ENCODE results near the gene TEX261. TPM values are rescaled to one million over a fixed set of nuclear protein-coding genes. Genes with fewer than 3 reads are reported as not detected.
A peak's percentile ranks its signal among the peaks of the same experiment; 100 is the strongest.

TEX261 gene
- total RNA-seq, 4 donors from 2014 or later, result 34.0 to 54.2 (median 38.7) TPM

DNA sequence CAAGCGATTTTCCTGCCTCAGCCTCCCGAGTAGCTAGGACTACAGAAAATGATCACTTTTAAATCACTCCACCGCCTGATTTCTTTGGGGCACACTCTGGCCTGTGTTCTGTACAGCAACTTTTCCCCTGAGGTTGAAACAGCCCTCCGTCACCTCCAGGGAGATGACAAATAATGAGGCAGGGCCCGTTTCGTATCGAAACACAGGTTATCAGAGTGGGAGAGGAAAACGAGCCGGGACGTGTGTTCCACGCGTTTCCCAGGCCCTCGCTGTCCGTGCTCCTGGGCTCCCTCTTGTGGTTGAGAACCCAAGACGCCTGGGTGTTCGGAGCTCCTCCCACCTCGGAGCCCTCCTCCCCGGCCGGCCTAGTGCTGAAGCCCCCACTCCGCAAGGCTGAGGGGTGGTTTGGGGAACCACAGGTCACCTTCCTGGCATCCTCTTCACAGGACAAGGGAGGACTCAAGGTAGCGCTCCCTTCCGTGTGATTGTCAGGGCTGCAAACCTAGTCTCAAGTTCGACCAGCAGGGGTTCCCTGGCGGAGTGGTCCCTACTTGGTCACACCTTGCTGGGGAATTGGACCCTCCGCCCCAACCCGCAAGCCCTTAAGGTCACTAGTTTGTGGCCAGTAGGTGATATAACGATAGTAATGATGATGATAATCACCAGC is 46.2 kb downstream of the TEX261 start:
- intact Hi-C loops (cut with DNase I; ENCODE audit: low total_unique reads), result loop anchor here (1.0 to 2.0 kb wide), 2 partner anchors 28 to 77 kb away; no protein-coding TSS in a partner anchor
- Histone ChIP-seq H3K36me3 (no peaks in the 10 kb centered on the region), H3K4me3 (peak overlapping the region; percentile 32 to 51 (median 46)), H3K27ac (no peak overlapping the region), H3K27me3 (peaks cover 0 to 6% (median 0%) of the 10 kb centered on the region in 3 donors), H3K4me1 (peaks cover 0 to 4% of the 10 kb centered on the region in 2 donors), H3K9me3 (no peaks in the 10 kb centered on the region)
- ATAC-seq, result peak; percentile 94 to 96
- TF ChIP-seq POLR2A (IDR thresholded peaks at IDR 0.05) (no peak), CTCF (IDR thresholded peaks at IDR 0.05 in 4 of 5, conservative IDR thresholded peaks at IDR 0.05 in 1 of 5) (peak; percentile 59 to 90 (median 76))
- DNase-seq, result peak; percentile 47 to 48
- in situ Hi-C loops (cut with MboI; ENCODE audit: low sequenced_read_pairs in 4 of 4), result loop anchor here in 3 of 4 donors (10.0 to 25.0 kb wide), 2 partner anchors 84 to 161 kb away; partner anchors contain the start of gene FIGLA (in 1 of the 3)

GRCh38 chr2:70947556-70948184 is 47.0 kb downstream of the TEX261 start:
- Histone ChIP-seq H3K4me1 (peaks cover 0 to 4% of the 10 kb centered on the region in 2 donors), H3K4me3 (peak overlapping the region in 3 of 4 donors; percentile 40 to 51 (median 51)), H3K27ac (no peak overlapping the region), H3K9me3 (no peaks in the 10 kb centered on the region), H3K27me3 (peaks cover 0 to 6% (median 0%) of the 10 kb centered on the region in 3 donors), H3K36me3 (no peaks in the 10 kb centered on the region)
- intact Hi-C loops (cut with DNase I; ENCODE audit: low total_unique reads), result loop anchor here (1.0 to 2.0 kb wide), 3 partner anchors 29 to 85 kb away; no protein-coding TSS in a partner anchor
- in situ Hi-C loops (cut with MboI; ENCODE audit: low sequenced_read_pairs in 4 of 4), result loop anchor here in 3 of 4 donors (10.0 to 25.0 kb wide), 2 partner anchors 83 to 160 kb away; partner anchors contain the start of gene FIGLA (in 1 of the 3)
- no peak for TF ChIP-seq POLR2A (IDR thresholded peaks at IDR 0.05)
- TF ChIP-seq CTCF (IDR thresholded peaks at IDR 0.05 in 4 of 5, conservative IDR thresholded peaks at IDR 0.05 in 1 of 5), result no peak
- DNase-seq (no peak), ATAC-seq (no peak)

- TF ChIP-seq POLR2A (IDR thresholded peaks at IDR 0.05) (no peak), CTCF (IDR thresholded peaks at IDR 0.05 in 4 of 5, conservative IDR thresholded peaks at IDR 0.05 in 1 of 5) (peak; percentile 34 to 77 (median 56))
- Histone ChIP-seq H3K9me3 (no peaks in the 10 kb centered on the region), H3K27ac (no peak overlapping the region), H3K4me3 (no peak overlapping the region), H3K36me3 (no peaks in the 10 kb centered on the region), H3K4me1 (peaks cover 0 to 4% of the 10 kb centered on the region in 2 donors), H3K27me3 (peaks cover 0 to 6% (median 0%) of the 10 kb centered on the region in 3 donors)
- ATAC-seq (peak in 1 of 2 donors; percentile 50), DNase-seq (no peak)
- in situ Hi-C loops (cut with MboI; ENCODE audit: low sequenced_read_pairs in 4 of 4) (loop anchor here in 3 of 4 donors (10.0 to 25.0 kb wide), 2 partner anchors 82 to 160 kb away; partner anchors contain the start of gene FIGLA (in 1 of the 3)), intact Hi-C loops (cut with DNase I; ENCODE audit: low total_unique reads) (loop anchor here (1.0 kb wide), 1 partner anchor 85 kb away; no protein-coding TSS in a partner anchor)
These were observed 47.7 kb downstream of the TEX261 start for GRCh38 chr2:70946832-70947442.

DNA sequence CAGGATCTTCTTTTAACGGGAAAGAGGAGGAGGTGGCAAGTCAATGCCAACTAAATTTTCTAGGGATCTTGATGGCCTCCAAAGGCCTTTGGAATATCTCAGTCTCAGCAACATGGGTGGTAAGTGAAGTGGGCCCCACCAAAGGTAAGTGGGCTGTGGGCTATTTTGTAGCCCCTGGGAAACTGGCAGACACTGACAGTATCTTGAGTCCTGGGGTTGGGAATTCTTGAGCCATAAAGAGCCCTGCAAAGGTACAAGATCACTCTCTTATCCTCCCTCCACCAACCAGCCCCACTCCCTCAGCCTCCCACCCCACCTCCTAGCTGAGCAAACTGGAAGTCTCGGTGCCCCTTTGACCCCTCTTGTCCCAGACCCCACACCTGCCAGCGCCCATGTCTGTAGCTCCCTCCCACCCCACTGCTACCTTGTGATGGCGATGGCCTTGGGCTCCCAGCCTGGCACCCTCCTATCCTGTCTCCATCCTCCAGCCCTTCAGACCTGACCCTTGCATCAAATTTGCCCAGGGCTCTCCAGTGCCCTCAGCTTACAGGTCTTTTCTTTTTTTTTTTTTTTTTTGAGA is 50.5 kb downstream of the TEX261 start:
- in situ Hi-C loops (cut with MboI; ENCODE audit: low sequenced_read_pairs in 4 of 4), result loop anchor here in 3 of 4 donors (10.0 to 25.0 kb wide), 2 partner anchors 79 to 157 kb away; partner anchors contain the start of gene FIGLA (in 1 of the 3)
- TF ChIP-seq POLR2A (IDR thresholded peaks at IDR 0.05) (no peak), CTCF (IDR thresholded peaks at IDR 0.05 in 4 of 5, conservative IDR thresholded peaks at IDR 0.05 in 1 of 5) (no peak)

More for the DNA sequence above, 50.5 kb downstream of the TEX261 start:
- H3K36me3 ChIP-seq, result no peaks in the 10 kb centered on the region
- intact Hi-C loops (cut with DNase I; ENCODE audit: low total_unique reads), result no loop called here
- ATAC-seq (no peak), DNase-seq (no peak)
- H3K4me3 ChIP-seq, result no peak overlapping the region
- H3K4me1 ChIP-seq, result peaks cover 0 to 4% of the 10 kb centered on the region in 2 donors
- H3K27me3 ChIP-seq, result peaks cover 0 to 6% (median 0%) of the 10 kb centered on the region in 3 donors
- H3K9me3 ChIP-seq, result no peaks in the 10 kb centered on the region
- H3K27ac ChIP-seq, result no peak overlapping the region
